B cell (primary cell): ENCODE results near the gene ASMTL. TPM values are rescaled to one million over a fixed set of nuclear protein-coding genes. Genes with fewer than 3 reads are reported as not detected.

Experiments
- ATAC-seq: fragments of 200-7000 bp; cut with Tn5 transposase; one replicate; pipeline ENCODE4 v1.10.0; 2021; ENCODE audit warnings: low read depth, mild to moderate bottlenecking, moderate number of reproducible peaks, moderate library complexity
- CTCF ChIA-PET: fragments of 350-600 bp; sonication (Branson Sonifier 250); formaldehyde crosslinking; loops from one replicate; lab custom pipeline; 2021; ENCODE audit warnings: antibody characterized with exemption, inconsistent platforms; lab: Charles Lee
- POLR2A ChIA-PET: fragments of 350-600 bp; sonication (Branson Sonifier 250); formaldehyde crosslinking; loops from one replicate; lab custom pipeline; 2021; ENCODE audit warnings: antibody characterized with exemption; lab: Charles Lee
- DNase-seq: peaks from one replicate; pipeline ENCODE4 v3.0.0; 2013
- H2AFZ ChIP-seq: 2 replicates; pipeline ENCODE4 v1.6.1; 2012; ENCODE audit warnings: mild to moderate bottlenecking, low read depth, low read length; ENCODE audit not compliant: insufficient read depth, poor library complexity, severe bottlenecking
- H3K27ac ChIP-seq, 2 donors: 1 replicate in 1 of 2; 2 replicates in 1 of 2; pipeline ENCODE4 v1.5.1; 2012 to 2013; ENCODE audit warnings: low read length in 2 of 2, mild to moderate bottlenecking in 2 of 2, moderate library complexity in 1 of 2
- H3K27me3 ChIP-seq, 4 experiments: fragments of 200-600 bp in 1 of 4; sonication (generic) in 1 of 4; replicated peaks in 1 of 4; 1 replicate in 2 of 4; 2 replicates in 2 of 4; pipeline versions ENCODE4 v1.6.1 to v1.7.0; 2013 to 2016; ENCODE audit warnings: low read length in 3 of 4, mild to moderate bottlenecking in 2 of 4, mixed read lengths in 1 of 4, moderate library complexity in 1 of 4; ENCODE audit not compliant: insufficient read depth in 4 of 4, control insufficient read depth in 3 of 4; ENCODE audit errors: control extremely low read depth in 1 of 4
- H3K36me3 ChIP-seq, 2 experiments: replicated peaks in 1 of 2; 1 replicate in 1 of 2; 2 replicates in 1 of 2; pipeline versions ENCODE4 v1.6.1 to v1.7.1; 2013; ENCODE audit warnings: low read length in 1 of 2; ENCODE audit not compliant: insufficient read depth in 2 of 2, control insufficient read depth in 1 of 2; ENCODE audit errors: control extremely low read depth in 1 of 2, extremely low read depth in 1 of 2
- H3K4me1 ChIP-seq, 2 donors: fragments of 200-600 bp in 1 of 2; sonication (generic) in 1 of 2; 1 replicate in 1 of 2; 2 replicates in 1 of 2; pipeline versions ENCODE4 v1.5.1 to v1.6.1; 2013 to 2017; ENCODE audit warnings: low read length in 2 of 2; ENCODE audit not compliant: control insufficient read depth in 2 of 2, insufficient read depth in 2 of 2
- H3K4me2 ChIP-seq: replicated peaks from 2 replicates; pipeline ENCODE3; 2012; ENCODE audit warnings: mild to moderate bottlenecking, low read depth, low read length; ENCODE audit not compliant: poor library complexity, severe bottlenecking
- H3K4me3 ChIP-seq, 5 experiments: fragments of 200-600 bp in 1 of 5; sonication (generic) in 1 of 5; 1 replicate in 3 of 5; 2 replicates in 2 of 5; pipeline versions ENCODE4 v1.5.1 to v1.7.0; 2011 to 2016; ENCODE audit warnings: low read length in 4 of 5, mild to moderate bottlenecking in 4 of 5, low read depth in 2 of 5, control low read depth in 1 of 5, moderate library complexity in 1 of 5; ENCODE audit not compliant: insufficient read depth in 1 of 5; ENCODE audit errors: control extremely low read depth in 1 of 5, extremely low read depth in 1 of 5
- H3K79me2 ChIP-seq: fragments of 200-600 bp; sonication (generic); one replicate; pipeline ENCODE4 v1.6.0; 2016; ENCODE audit warnings: low read length; ENCODE audit not compliant: control insufficient read depth, insufficient read depth
- H3K9ac ChIP-seq: fragments of 200-600 bp; sonication (generic); 2 replicates; pipeline ENCODE4 v1.6.1; 2017; ENCODE audit warnings: mild to moderate bottlenecking, low read length, moderate library complexity
- H3K9me3 ChIP-seq, 3 donors: one replicate each; pipeline versions ENCODE4 v1.6.1 to v1.7.1; 2013; ENCODE audit warnings: low read length in 2 of 3; ENCODE audit not compliant: control insufficient read depth in 2 of 3, insufficient read depth in 1 of 3; ENCODE audit errors: control extremely low read depth in 1 of 3
- H4K20me1 ChIP-seq: 2 replicates; pipeline ENCODE4 v1.6.0; 2012; ENCODE audit warnings: mild to moderate bottlenecking, low read length; ENCODE audit not compliant: insufficient read depth, control insufficient read depth, poor library complexity, severe bottlenecking
- H3K27ac Mint-ChIP-seq: one replicate; pipeline ENCODE4 v1.8.0; 2021; ENCODE audit warnings: mixed read lengths
- H3K27me3 Mint-ChIP-seq: one replicate; pipeline ENCODE4 v1.8.0; 2021; ENCODE audit warnings: mixed read lengths
- H3K4me1 Mint-ChIP-seq: one replicate; pipeline ENCODE4 v1.8.0; 2021; ENCODE audit warnings: mixed read lengths
- H3K4me3 Mint-ChIP-seq: one replicate; pipeline ENCODE4 v1.8.0; 2021; ENCODE audit warnings: mixed read lengths
- H3K9me3 Mint-ChIP-seq: one replicate; pipeline ENCODE4 v1.8.0; 2022; ENCODE audit warnings: mixed read lengths; ENCODE audit not compliant: insufficient read depth
- EZH2 ChIP-seq: IDR thresholded peaks from 2 replicates; pipeline ENCODE4 v1.6.1; 2012; ENCODE audit warnings: borderline replicate concordance, low read depth, mild to moderate bottlenecking, moderate library complexity, low read length; ENCODE audit not compliant: insufficient read depth, poor library complexity, severe bottlenecking
- WGBS: methylation state at CpG from one replicate; pipeline ENCODE4 v1.1.5; 2013; ENCODE audit warnings: missing lambda C conversion rate; ENCODE audit not compliant: insufficient coverage; 5-methylcytosine and 5-hydroxymethylcytosine counted together
- intact Hi-C: fragments of 100-400 bp; cut with micrococcal nuclease; formaldehyde crosslinking; loops from one replicate; pipeline ENCODE4 v1.10.0; 2022
- polyA plus RNA-seq: library from polyadenylated mRNA; depleted of rRNA; stranded (reverse); fragments of >200 nt; gene quantifications from 2 replicates; pipeline ENCODE4 v1.2.3, GENCODE V29; 2012
- total RNA-seq, 2 donors: library from RNA; stranded (reverse); fragments of 120-200 nt in 1 of 2; gene quantifications; 1 replicate in 1 of 2; 2 replicates in 1 of 2; pipeline versions ENCODE4 v1.2.3 to v1.2.4, GENCODE V29; 2013 to 2022
- TF ChIP-seq, protein P1 (sequence below): fragments of 200-600 bp; IDR thresholded peaks from one replicate; pipeline ENCODE4 v1.8.0; 2022; ENCODE audit warnings: antibody characterized with exemption, mild to moderate bottlenecking

Gene ASMTL
- total and polyA plus RNA-seq, 2 donors (not counting 1 experiment from before 2014, with no cell fraction given), result 33.3 to 52.9 TPM

DNA sequence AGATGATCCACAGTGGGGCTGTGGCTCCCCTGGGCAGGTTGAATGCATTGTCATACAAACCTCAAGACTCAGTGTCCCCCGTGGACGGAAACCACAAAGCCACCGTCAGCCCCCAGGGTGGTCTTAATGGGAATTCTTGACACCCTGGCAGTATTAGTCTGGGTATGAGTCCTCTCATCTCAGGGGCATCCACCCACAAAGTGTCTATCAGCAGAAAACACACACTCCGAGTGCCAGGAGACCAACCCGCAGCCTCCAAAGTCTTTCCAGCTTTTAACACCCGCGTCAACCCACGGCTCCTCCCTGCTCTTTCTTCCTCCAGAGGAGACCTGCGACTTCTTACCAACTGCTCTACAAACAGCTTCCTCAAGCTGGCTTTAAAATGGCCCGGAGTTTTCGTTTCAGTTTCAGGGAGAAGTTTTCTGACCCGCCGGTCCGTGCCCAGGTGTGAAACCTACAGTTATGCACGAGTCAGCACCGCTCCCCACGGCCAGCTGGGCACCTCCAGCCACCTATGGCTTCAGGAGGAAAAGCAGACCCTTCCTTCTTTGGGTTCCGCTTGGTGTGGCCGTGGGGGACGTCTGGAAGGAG is 14.4 kb upstream of the ASMTL start:
- intact Hi-C loops, result loop anchor here (1.0 to 5.0 kb wide), 3 partner anchors 13 to 115 kb away; partner anchors contain the start of gene P2RY8
- ChIA-PET POLR2A (no interaction called here), CTCF (no interaction called here)
- H3K4me1 ChIP-seq, result peaks cover 75 to 95% of the 10 kb centered on the region in 2 donors
- peak; percentile 90 for DNase-seq
- H3K27me3 ChIP-seq, result no peaks in the 10 kb centered on the region
- H3K27ac Mint-ChIP-seq, result peak overlapping the region; percentile 96
- H3K27ac ChIP-seq, result peak overlapping the region; percentile 69 to 84
- peaks cover 72% of the 10 kb centered on the region for H3K4me1 Mint-ChIP-seq
- no peaks in the 10 kb centered on the region for H3K27me3 Mint-ChIP-seq
- no peak for TF ChIP-seq EZH2
- TF ChIP-seq, protein P1, sequence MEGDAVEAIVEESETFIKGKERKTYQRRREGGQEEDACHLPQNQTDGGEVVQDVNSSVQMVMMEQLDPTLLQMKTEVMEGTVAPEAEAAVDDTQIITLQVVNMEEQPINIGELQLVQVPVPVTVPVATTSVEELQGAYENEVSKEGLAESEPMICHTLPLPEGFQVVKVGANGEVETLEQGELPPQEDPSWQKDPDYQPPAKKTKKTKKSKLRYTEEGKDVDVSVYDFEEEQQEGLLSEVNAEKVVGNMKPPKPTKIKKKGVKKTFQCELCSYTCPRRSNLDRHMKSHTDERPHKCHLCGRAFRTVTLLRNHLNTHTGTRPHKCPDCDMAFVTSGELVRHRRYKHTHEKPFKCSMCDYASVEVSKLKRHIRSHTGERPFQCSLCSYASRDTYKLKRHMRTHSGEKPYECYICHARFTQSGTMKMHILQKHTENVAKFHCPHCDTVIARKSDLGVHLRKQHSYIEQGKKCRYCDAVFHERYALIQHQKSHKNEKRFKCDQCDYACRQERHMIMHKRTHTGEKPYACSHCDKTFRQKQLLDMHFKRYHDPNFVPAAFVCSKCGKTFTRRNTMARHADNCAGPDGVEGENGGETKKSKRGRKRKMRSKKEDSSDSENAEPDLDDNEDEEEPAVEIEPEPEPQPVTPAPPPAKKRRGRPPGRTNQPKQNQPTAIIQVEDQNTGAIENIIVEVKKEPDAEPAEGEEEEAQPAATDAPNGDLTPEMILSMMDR, result no peak
- WGBS, result 1% methylated on average over 15 of the region's 20 CpGs
- H3K9me3 ChIP-seq, result peaks cover 0 to 5% (median 0%) of the 10 kb centered on the region in 3 donors
- peaks cover 3% of the 10 kb centered on the region for H3K9me3 Mint-ChIP-seq
- H3K36me3 ChIP-seq, result peaks cover 0 to 46% of the 10 kb centered on the region in 2 experiments
- H2AFZ ChIP-seq, result no peak overlapping the region
- ATAC-seq, result peak; percentile 59
- H3K4me3 Mint-ChIP-seq, result peak overlapping the region; percentile 76
- H3K4me2 ChIP-seq, result peak overlapping the region; percentile 82
- peaks cover 78% of the 10 kb centered on the region for H3K79me2 ChIP-seq
- peak overlapping the region in 4 of 5 experiments; percentile 11 to 40 (median 20) for H3K4me3 ChIP-seq
- peak overlapping the region; percentile 46 for H3K9ac ChIP-seq
- H4K20me1 ChIP-seq, result peaks cover 72% of the 10 kb centered on the region

DNA sequence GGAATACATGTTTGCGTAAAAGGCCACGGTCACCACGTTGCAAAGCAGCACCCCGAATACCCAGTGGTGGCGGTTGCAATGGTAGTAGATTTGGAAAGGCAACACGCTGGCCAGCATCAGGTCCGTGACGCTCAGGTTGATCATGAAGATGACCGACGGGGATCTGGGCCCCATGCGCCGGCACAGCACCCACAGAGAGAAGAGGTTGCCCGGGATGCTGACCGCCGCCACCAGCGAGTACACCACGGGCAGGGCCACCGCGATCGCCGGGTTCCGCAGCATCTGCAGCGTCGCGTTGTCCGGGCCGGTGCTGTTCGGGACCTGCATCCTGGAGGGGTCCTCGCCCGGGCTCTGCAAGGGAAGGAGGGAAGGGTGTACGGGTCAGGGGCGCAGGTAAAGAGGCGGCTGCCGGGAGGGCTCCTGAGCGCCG is 13.5 kb upstream of the ASMTL start:
- Histone ChIP-seq H3K9me3 (peaks cover 0 to 5% (median 0%) of the 10 kb centered on the region in 3 donors), H3K79me2 (peaks cover 70% of the 10 kb centered on the region), H3K27me3 (no peaks in the 10 kb centered on the region), H3K4me3 (no peak overlapping the region), H3K4me1 (peaks cover 67 to 87% of the 10 kb centered on the region in 2 donors), H4K20me1 (peaks cover 65% of the 10 kb centered on the region), H3K4me2 (peak overlapping the region; percentile 37), H2AFZ (no peak overlapping the region), H3K36me3 (peaks cover 0 to 45% of the 10 kb centered on the region in 2 experiments), H3K27ac (peak overlapping the region; percentile 18 to 84), H3K9ac (no peak overlapping the region)
- no peak for ATAC-seq
- no peaks in the 10 kb centered on the region for H3K27me3 Mint-ChIP-seq
- DNase-seq, result no peak
- no peaks in the 10 kb centered on the region for H3K9me3 Mint-ChIP-seq
- H3K4me3 Mint-ChIP-seq, result no peak overlapping the region
- WGBS, result 98% methylated on average over 27 of the region's 36 CpGs
- H3K27ac Mint-ChIP-seq, result peak overlapping the region; percentile 70
- CTCF ChIA-PET, result no interaction called here
- peaks cover 67% of the 10 kb centered on the region for H3K4me1 Mint-ChIP-seq
- no peak for TF ChIP-seq EZH2
- TF ChIP-seq, protein P1, result no peak
- intact Hi-C loops, result loop anchor here (5.0 kb wide), 1 partner anchor 116 kb away; no protein-coding TSS in a partner anchor
- POLR2A ChIA-PET, result no interaction called here
